HEK293T (cell line): ENCODE results near the gene CELF4.
A peak's percentile ranks its signal among the peaks of the same experiment; 100 is the strongest.

Experiments used
- CTCF ChIA-PET: fragments of 350-600 bp; formaldehyde crosslinking; extraction: SDS; loops from one replicate; lab custom pipeline; 2021; ENCODE audit warnings: antibody characterized with exemption, inconsistent platforms; lab: Yijun Ruan, JAX
- POLR2A ChIA-PET: fragments of 350-600 bp; formaldehyde crosslinking; extraction: SDS; loops from one replicate; lab custom pipeline; 2020; ENCODE audit warnings: antibody characterized with exemption, inconsistent platforms; lab: Yijun Ruan, JAX
- DNase-seq: peaks from one replicate; pipeline ENCODE4 v3.0.0; 2012; ENCODE audit warnings: mixed read lengths; ENCODE audit errors: extremely low spot score
- ARNT ChIP-seq: fragments of 450-650 bp; IDR thresholded peaks from 2 replicates; pipeline ENCODE4 v1.6.1; 2017; ENCODE audit warnings: mild to moderate bottlenecking
- BHLHE40 ChIP-seq: fragments of 450-650 bp; IDR thresholded peaks from 2 replicates; pipeline ENCODE4 v1.6.1; 2016; ENCODE audit warnings: mild to moderate bottlenecking, moderate library complexity, borderline replicate concordance
- CTBP1 ChIP-seq: fragments of 450-650 bp; IDR thresholded peaks from 2 replicates; pipeline ENCODE4 v1.6.1; 2016; ENCODE audit warnings: borderline replicate concordance
- ELF4 ChIP-seq: fragments of 450-650 bp; IDR thresholded peaks from 2 replicates; pipeline ENCODE4 v1.6.1; 2017; ENCODE audit warnings: antibody characterized with exemption
- FOXA1 ChIP-seq: fragments of 450-650 bp; IDR thresholded peaks from 2 replicates; pipeline ENCODE4 v1.6.1; 2016; ENCODE audit warnings: mild to moderate bottlenecking
- FOXK2 ChIP-seq: fragments of 450-650 bp; IDR thresholded peaks from 2 replicates; pipeline ENCODE4 v1.6.1; 2016; ENCODE audit warnings: mild to moderate bottlenecking
- FOXM1 ChIP-seq: fragments of 450-650 bp; IDR thresholded peaks from 2 replicates; pipeline ENCODE4 v1.6.1; 2017; ENCODE audit warnings: mild to moderate bottlenecking, borderline replicate concordance
- HDGF ChIP-seq: fragments of 450-650 bp; IDR thresholded peaks from 2 replicates; pipeline ENCODE4 v1.6.1; 2017; ENCODE audit warnings: antibody characterized with exemption, borderline replicate concordance
- L3MBTL2 ChIP-seq: fragments of 450-650 bp; conservative IDR thresholded peaks from 2 replicates; pipeline ENCODE4 v1.6.1; 2016; ENCODE audit warnings: mild to moderate bottlenecking
- LEF1 ChIP-seq: fragments of 450-650 bp; IDR thresholded peaks from 2 replicates; pipeline ENCODE4 v1.6.1; 2017; ENCODE audit warnings: mild to moderate bottlenecking, borderline replicate concordance
- NFRKB ChIP-seq: fragments of 450-650 bp; IDR thresholded peaks from 2 replicates; pipeline ENCODE4 v1.6.1; 2016; ENCODE audit warnings: mild to moderate bottlenecking, moderate library complexity
- PKNOX1 ChIP-seq: fragments of 450-650 bp; IDR thresholded peaks from 2 replicates; pipeline ENCODE4 v1.6.1; 2016
- SP1 ChIP-seq: fragments of 450-650 bp; IDR thresholded peaks from 2 replicates; pipeline ENCODE4 v1.6.1; 2017
- SUZ12 ChIP-seq: fragments of 450-650 bp; IDR thresholded peaks from 2 replicates; pipeline ENCODE4 v1.6.1; 2016; ENCODE audit warnings: mild to moderate bottlenecking
- TARDBP ChIP-seq: fragments of 450-650 bp; IDR thresholded peaks from 2 replicates; pipeline ENCODE4 v1.6.1; 2016
- ZNF384 ChIP-seq: fragments of 450-650 bp; IDR thresholded peaks from 2 replicates; pipeline ENCODE4 v1.6.1; 2016

The CELF4 gene

GRCh38 chr18:37254236-37254754 lies 311.3 kb downstream of the CELF4 start:
- POLR2A ChIA-PET = interaction anchor here (1.0 kb wide), 1 partner anchor 220 kb away, joined by 3 read pairs; no protein-coding TSS in a partner anchor
- no peak for TF ChIP-seq FOXA1
- TF ChIP-seq SP1 = no peak
- TF ChIP-seq NFRKB = no peak
- no peak for TF ChIP-seq ARNT
- no peak for TF ChIP-seq CTBP1
- TF ChIP-seq ZNF384 = no peak
- no peak for TF ChIP-seq FOXM1
- TF ChIP-seq L3MBTL2 = no peak
- no peak for TF ChIP-seq PKNOX1
- TF ChIP-seq TARDBP = no peak
- no peak for TF ChIP-seq ELF4
- no peak for TF ChIP-seq FOXK2
- TF ChIP-seq LEF1 = no peak
- TF ChIP-seq BHLHE40 = no peak
- peak; percentile 58 for DNase-seq
- CTCF ChIA-PET = interaction anchor here (1.6 kb wide), 1 partner anchor 69 kb away, joined by 3 read pairs; no protein-coding TSS in a partner anchor

- POLR2A ChIA-PET = interaction anchor here (0.8 to 1.0 kb wide), 2 partner anchors 14 to 425 kb away, joined by 3 read pairs; partner anchors contain the start of genes KIAA1328 and TPGS2
- DNase-seq = peak; percentile 98
- CTCF ChIA-PET = interaction anchor here (0.5 to 1.6 kb wide), 3 partner anchors 70 to 199 kb away, joined by 3 read pairs; no protein-coding TSS in a partner anchor
- TF ChIP-seq L3MBTL2 = peak; percentile 91
- no peak for TF ChIP-seq PKNOX1
- no peak for TF ChIP-seq LEF1
These were observed 312.0 kb downstream of the CELF4 start for GRCh38 chr18:37253394-37254235.

GRCh38 chr18:37252854-37253393 lies 312.7 kb downstream of the CELF4 start:
- ChIA-PET CTCF (interaction anchor here (0.5 to 1.6 kb wide), 3 partner anchors 71 to 199 kb away, joined by 3 read pairs; no protein-coding TSS in a partner anchor), POLR2A (interaction anchor here (0.8 to 1.0 kb wide), 2 partner anchors 13 to 424 kb away, joined by 3 read pairs; partner anchors contain the start of genes KIAA1328 and TPGS2)
- no peak for DNase-seq
- no peak for TF ChIP-seq FOXA1
- TF ChIP-seq HDGF = no peak
- TF ChIP-seq TARDBP = no peak
- TF ChIP-seq SP1 = no peak
- no peak for TF ChIP-seq SUZ12
- TF ChIP-seq NFRKB = no peak
- TF ChIP-seq BHLHE40 = no peak
- no peak for TF ChIP-seq FOXK2
- TF ChIP-seq CTBP1 = no peak

GRCh38 chr18:37252342-37252741 lies 313.3 kb downstream of the CELF4 start:
- no peak for TF ChIP-seq SP1
- CTCF ChIA-PET = interaction anchor here (0.8 kb wide), 1 partner anchor 156 kb away, joined by 3 read pairs; no protein-coding TSS in a partner anchor
- POLR2A ChIA-PET = interaction anchor here (0.8 kb wide), 1 partner anchor 13 kb away, joined by 3 read pairs; no protein-coding TSS in a partner anchor
- no peak for DNase-seq

- POLR2A ChIA-PET = no interaction called here
- DNase-seq = no peak
- CTCF ChIA-PET = interaction anchor here (0.8 kb wide), 1 partner anchor 156 kb away, joined by 3 read pairs; no protein-coding TSS in a partner anchor
- TF ChIP-seq FOXM1 = no peak
- TF ChIP-seq LEF1 = no peak
- no peak for TF ChIP-seq TARDBP
- no peak for TF ChIP-seq NFRKB
These were observed 313.9 kb downstream of the CELF4 start for GRCh38 chr18:37251679-37252078.

- CTCF ChIA-PET = no interaction called here
- TF ChIP-seq PKNOX1 (no peak), ELF4 (no peak), ARNT (no peak), FOXM1 (no peak), SUZ12 (no peak), FOXA1 (no peak), L3MBTL2 (no peak), HDGF (no peak), SP1 (no peak), FOXK2 (no peak), TARDBP (no peak), CTBP1 (no peak), LEF1 (no peak), NFRKB (no peak), BHLHE40 (no peak), ZNF384 (no peak)
- POLR2A ChIA-PET = interaction anchor here (1.3 kb wide), 1 partner anchor 11 kb away, joined by 4 read pairs; no protein-coding TSS in a partner anchor
- no peak for DNase-seq
These were observed 315.5 kb downstream of the CELF4 start for GRCh38 chr18:37249895-37250618.
